ENCODE data around the gene COMMD1. TPM values are rescaled to one million over a fixed set of nuclear protein-coding genes. Genes with fewer than 3 reads are reported as not detected.

The COMMD1 gene
- polyA plus RNA-seq (2011; rRNA removed) (53.9 and 54.1 TPM in 2 replicates), polyA plus RNA-seq (2017; fragmentation: RNase III; extraction: RNeasy Plus Mini Kit Qiagen cat#74134 plus additional on column Dnase treatment) (57.3 to 63.5 TPM (median 62.0 TPM) in 3 replicates), polyA minus RNA-seq (2011; rRNA and poly(A)+ RNA removed) (17.3 and 18.9 TPM in 2 replicates)
- polyA plus RNA-seq (2012; cell fraction: cytosol; rRNA removed): 33.8 and 36.9 TPM in 2 replicates
- 24.3 and 27.1 TPM in 2 replicates for polyA plus RNA-seq (2012; cell fraction: nucleus; rRNA removed)

- WGBS (ENCODE audit: missing lambda C conversion rate): 3% methylated on average over 27 of the region's 33 CpGs
- DNase-seq (ENCODE audit: low read depth in 1 of 2, low spot score in 1 of 2): peak; percentile 62 to 81
- peak; percentile 99 to 100 for ATAC-seq
- TF ChIP-seq ZSCAN20 (CRISPR knock-in tag; IDR thresholded peaks at IDR 0.05) (no peak), KDM5A (IDR thresholded peaks at IDR 0.05) (peak; percentile 89), RNF2 (IDR thresholded peaks at IDR 0.05; ENCODE audit: borderline replicate concordance, low read depth) (no peak), SMC3 (IDR thresholded peaks at IDR 0.05) (no peak), RFX5 (IDR thresholded peaks at IDR 0.05) (peak; percentile 76), FOXS1 (CRISPR knock-in tag; IDR thresholded peaks at IDR 0.05) (no peak), BHLHE40 (IDR thresholded peaks at IDR 0.05; ENCODE audit: low read depth, low read length) (no peak), CTCF (IDR thresholded peaks at IDR 0.05) (no peak), GATA3 (IDR thresholded peaks at IDR 0.05; ENCODE audit: borderline replicate concordance) (peak; percentile 62; the same call in 1 of the 2 replicates), JUN (IDR thresholded peaks at IDR 0.05) (peak; percentile 49 to 92; a peak in 4 of 5 replicates), TFCP2L1 (CRISPR knock-in tag; IDR thresholded peaks at IDR 0.05) (no peak), PHF8 (IDR thresholded peaks at IDR 0.05; ENCODE audit: borderline replicate concordance, low read depth) (peak; percentile 66; the same call in 1 of the 2 replicates), CBX2 (IDR thresholded peaks at IDR 0.05; ENCODE audit: borderline replicate concordance, low read depth) (no peak), USF2 (IDR thresholded peaks at IDR 0.05) (peak; percentile 3; the same call in 1 of the 2 replicates), BCL3 (IDR thresholded peaks at IDR 0.05) (peak; percentile 90), ZNF302 (CRISPR knock-in tag; IDR thresholded peaks at IDR 0.05) (no peak), FOSL2 (IDR thresholded peaks at IDR 0.05) (no peak), FOSL2 (CRISPR knock-in tag; IDR thresholded peaks at IDR 0.05) (no peak), ZC3H11A (IDR thresholded peaks at IDR 0.05) (no peak), HES2 (IDR thresholded peaks at IDR 0.05) (no peak), CEBPB (IDR thresholded peaks at IDR 0.05) (peak in 1 of 2 experiments; percentile 3; a peak in 1 of 4 replicates), HEYL (CRISPR knock-in tag; IDR thresholded peaks at IDR 0.05) (no peak), PBX3 (IDR thresholded peaks at IDR 0.05) (peak; percentile 97), FOSB (CRISPR knock-in tag; IDR thresholded peaks at IDR 0.05) (no peak), ZFP36 (IDR thresholded peaks at IDR 0.05; ENCODE audit: borderline replicate concordance, partially characterized antibody) (no peak), CBX8 (IDR thresholded peaks at IDR 0.05) (no peak), RCOR1 (IDR thresholded peaks at IDR 0.05; ENCODE audit: low read depth, low read length) (no peak), CHD4 (IDR thresholded peaks at IDR 0.05; ENCODE audit: borderline replicate concordance) (no peak), NFE2L2 (conservative IDR thresholded peaks at IDR 0.05; ENCODE audit: low read length) (no peak), POLR2A (IDR thresholded peaks at IDR 0.05; ENCODE audit: low read length) (peak; percentile 98), MAZ (IDR thresholded peaks at IDR 0.05; ENCODE audit: borderline replicate concordance, low read depth, low read length) (no peak), EHMT2 (IDR thresholded peaks at IDR 0.05; ENCODE audit: low read depth) (no peak), MYC (IDR thresholded peaks at IDR 0.05; ENCODE audit: borderline replicate concordance, low read length) (peak; percentile 66)
- TF ChIP-seq, protein P1, sequence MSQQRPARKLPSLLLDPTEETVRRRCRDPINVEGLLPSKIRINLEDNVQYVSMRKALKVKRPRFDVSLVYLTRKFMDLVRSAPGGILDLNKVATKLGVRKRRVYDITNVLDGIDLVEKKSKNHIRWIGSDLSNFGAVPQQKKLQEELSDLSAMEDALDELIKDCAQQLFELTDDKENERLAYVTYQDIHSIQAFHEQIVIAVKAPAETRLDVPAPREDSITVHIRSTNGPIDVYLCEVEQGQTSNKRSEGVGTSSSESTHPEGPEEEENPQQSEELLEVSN (IDR thresholded peaks at IDR 0.05; ENCODE audit: borderline replicate concordance, low read depth): peak; percentile 69; the same call in 1 of the 2 replicates
- TF ChIP-seq, protein P2, sequence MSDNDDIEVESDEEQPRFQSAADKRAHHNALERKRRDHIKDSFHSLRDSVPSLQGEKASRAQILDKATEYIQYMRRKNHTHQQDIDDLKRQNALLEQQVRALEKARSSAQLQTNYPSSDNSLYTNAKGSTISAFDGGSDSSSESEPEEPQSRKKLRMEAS (IDR thresholded peaks at IDR 0.05): peak; percentile 94
- H3K4me1 ChIP-seq: peaks cover 14% of the 10 kb centered on the region; the same call in 2 of the 3 replicates
- H3K9me3 ChIP-seq: no peaks in the 10 kb centered on the region
- ChIA-PET POLR2A (interaction anchor here (1.0 kb wide), 1 partner anchor 761 kb away, joined by 3 read pairs; no protein-coding TSS in a partner anchor), CTCF (interaction anchor here (1.3 kb wide), 1 partner anchor 12 kb away, joined by 5 read pairs; no protein-coding TSS in a partner anchor)
- H3K4me3 ChIP-seq: peak within 1 kb of the TSS; percentile 75
- peak within 1 kb of the TSS; percentile 78 for H3K4me2 ChIP-seq
- no peak for FAIRE-seq
- peak within 1 kb of the TSS; percentile 81 to 87 for H3K27ac ChIP-seq
Measured at GRCh38 chr2:61905372-61906185, at the start of gene COMMD1. Gene COMMD1, plus strand, starts transcription at chr2:61905674. Its CDS starts 5 bp downstream, at chr2:61905679.
